Colonic mucosa (tissue), 4 donors: Measurements from ENCODE around the gene ASPHD2. TPM values are rescaled to one million over a fixed set of nuclear protein-coding genes. Genes with fewer than 3 reads are reported as not detected.

Source experiments
- DNase-seq: peaks from one replicate; pipeline ENCODE4 v3.0.0-alpha.2; 2020
- H3K27ac ChIP-seq: fragments of 200-600 bp; one replicate; pipeline ENCODE4 v1.8.0; 2021
- H3K27me3 ChIP-seq: fragments of 200-600 bp; one replicate; pipeline ENCODE4 v1.8.0; 2021
- H3K36me3 ChIP-seq: fragments of 200-600 bp; one replicate; pipeline ENCODE4 v1.8.0; 2021
- H3K4me1 ChIP-seq: fragments of 200-600 bp; one replicate; pipeline ENCODE4 v1.8.0; 2021; ENCODE audit warnings: mild to moderate bottlenecking
- H3K4me3 ChIP-seq: fragments of 200-600 bp; one replicate; pipeline ENCODE4 v1.8.0; 2021
- H3K9ac ChIP-seq, 2 donors: one replicate each; pipeline ENCODE4 v1.7.0; 2013; ENCODE audit warnings: control low read depth in 2 of 2, low read depth in 2 of 2, low read length in 2 of 2
- H3K9me3 ChIP-seq: fragments of 200-600 bp; one replicate; pipeline ENCODE4 v1.8.0; 2021
- intact Hi-C: fragments of 100-400 bp; cut with DNase I; formaldehyde crosslinking; loops from one replicate; pipeline ENCODE4 v1.14.1; 2022
- total RNA-seq, 2 donors: library from RNA; stranded (reverse); fragmentation: NEBNext Ultra II Directional in 1 of 2; extraction: Animal tissue kit (Norgen Biotek cat#: 25700) in 1 of 2; gene quantifications; one replicate each; pipeline ENCODE4 v1.2.1, GENCODE V29; 2021
- TF ChIP-seq, protein P1 (sequence below): fragments of 200-600 bp; IDR thresholded peaks from one replicate; pipeline ENCODE4 v1.8.0; 2022; ENCODE audit warnings: antibody characterized with exemption, mild to moderate bottlenecking
- donor health status: healthy.
- donor health status: DM: no; HTN: no; CAD: no.
- donor health status: DM: no; HTN: no; CAD: no.

ASPHD2 gene
- total RNA-seq, 2 donors from 2014 or later = 3.8 to 4.3 TPM

DNA sequence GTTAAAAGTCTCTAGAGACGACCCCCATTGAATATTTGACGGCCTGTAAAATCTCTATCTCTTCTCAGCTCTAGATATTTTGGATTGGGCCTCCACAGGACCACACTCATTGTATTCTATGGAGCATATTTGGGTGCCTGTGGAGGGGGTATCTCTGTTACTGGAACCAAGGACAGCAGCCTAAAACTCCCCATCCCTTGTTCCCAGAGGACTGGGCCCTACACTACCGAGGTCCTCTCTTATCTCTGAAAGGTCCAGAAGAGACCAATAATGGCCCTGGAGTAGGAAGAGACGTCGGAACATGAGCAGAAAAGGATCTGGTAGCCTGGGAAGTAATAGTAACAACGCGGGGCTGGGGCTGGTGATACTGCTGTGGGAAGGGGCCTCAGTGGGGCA, 54.0 kb downstream of the ASPHD2 start:
- Histone ChIP-seq H3K9me3 (no peaks in the 10 kb centered on the region), H3K4me3 (peak overlapping the region; percentile 90), H3K36me3 (no peaks in the 10 kb centered on the region), H3K9ac (peak overlapping the region; percentile 88 to 95), H3K27ac (peak overlapping the region; percentile 91), H3K4me1 (peaks cover 9% of the 10 kb centered on the region), H3K27me3 (no peaks in the 10 kb centered on the region)
- TF ChIP-seq, protein P1, sequence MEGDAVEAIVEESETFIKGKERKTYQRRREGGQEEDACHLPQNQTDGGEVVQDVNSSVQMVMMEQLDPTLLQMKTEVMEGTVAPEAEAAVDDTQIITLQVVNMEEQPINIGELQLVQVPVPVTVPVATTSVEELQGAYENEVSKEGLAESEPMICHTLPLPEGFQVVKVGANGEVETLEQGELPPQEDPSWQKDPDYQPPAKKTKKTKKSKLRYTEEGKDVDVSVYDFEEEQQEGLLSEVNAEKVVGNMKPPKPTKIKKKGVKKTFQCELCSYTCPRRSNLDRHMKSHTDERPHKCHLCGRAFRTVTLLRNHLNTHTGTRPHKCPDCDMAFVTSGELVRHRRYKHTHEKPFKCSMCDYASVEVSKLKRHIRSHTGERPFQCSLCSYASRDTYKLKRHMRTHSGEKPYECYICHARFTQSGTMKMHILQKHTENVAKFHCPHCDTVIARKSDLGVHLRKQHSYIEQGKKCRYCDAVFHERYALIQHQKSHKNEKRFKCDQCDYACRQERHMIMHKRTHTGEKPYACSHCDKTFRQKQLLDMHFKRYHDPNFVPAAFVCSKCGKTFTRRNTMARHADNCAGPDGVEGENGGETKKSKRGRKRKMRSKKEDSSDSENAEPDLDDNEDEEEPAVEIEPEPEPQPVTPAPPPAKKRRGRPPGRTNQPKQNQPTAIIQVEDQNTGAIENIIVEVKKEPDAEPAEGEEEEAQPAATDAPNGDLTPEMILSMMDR = no peak
- DNase-seq = no peak
- intact Hi-C loops = no loop called here

DNA sequence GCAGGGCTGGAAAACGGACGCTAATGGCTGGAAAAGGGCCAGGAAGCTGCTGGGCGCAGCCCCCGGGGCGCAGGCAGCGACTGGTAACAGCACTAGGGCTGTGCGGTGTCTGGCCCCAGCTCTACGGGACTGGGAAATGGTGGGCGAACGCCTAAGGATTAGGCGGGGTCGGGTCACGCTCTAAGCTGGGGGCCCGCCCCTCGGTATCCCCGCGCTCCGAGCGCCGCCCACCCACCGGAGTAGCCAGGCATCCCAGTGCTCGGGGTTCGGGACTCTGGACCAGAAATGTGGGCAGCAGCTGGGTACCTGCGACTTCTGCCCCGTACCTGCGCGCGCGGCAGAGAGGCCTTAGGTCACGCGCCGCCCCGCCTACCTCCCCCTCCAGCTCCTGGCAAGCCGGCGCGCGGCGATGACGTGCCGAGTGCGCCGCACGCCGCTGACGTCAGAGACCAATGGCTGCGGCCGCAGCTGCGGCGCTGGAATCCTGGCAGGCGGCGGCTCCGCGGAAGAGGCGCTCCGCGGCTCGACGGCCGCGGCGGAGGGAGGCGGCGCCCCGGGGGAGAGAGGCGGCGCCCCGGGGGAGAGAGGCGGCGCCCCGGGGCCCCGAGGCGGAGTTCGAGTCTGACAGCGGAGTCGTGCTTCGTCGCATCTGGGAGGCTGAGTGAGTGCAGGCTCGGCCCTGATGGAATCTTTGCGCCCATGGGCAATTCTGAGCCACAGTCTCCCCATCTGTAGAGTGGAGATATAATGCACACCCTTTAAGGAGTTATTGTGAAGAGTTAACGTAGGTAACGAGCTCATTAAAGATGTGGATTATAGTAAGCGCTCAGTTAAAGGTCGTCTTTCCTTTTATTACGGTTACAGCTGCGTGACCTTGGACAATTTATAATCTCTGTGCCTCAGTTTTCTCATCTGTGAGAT, 54.6 kb downstream of the ASPHD2 start, which contains the start of the genes HPS4 and SRRD:
Gene HPS4 (minus strand): TSS at position 345 of the 921 bp plus-strand sequence. CDS start 2,021 bp downstream, outside the sequence.
Gene SRRD (plus strand): TSS at position 439 of the 921 bp plus-strand sequence. CDS start 14 bp downstream, at position 453.
- peak; percentile 89 for DNase-seq
- H3K9me3 ChIP-seq = no peaks in the 10 kb centered on the region
- H3K4me3 ChIP-seq = peak within 1 kb of the TSS; percentile 90
- intact Hi-C loops = no loop called here
- H3K9ac ChIP-seq = peak within 1 kb of the TSS; percentile 88 to 95
- H3K27ac ChIP-seq = peak within 1 kb of the TSS; percentile 91
- TF ChIP-seq, protein P1 = no peak
- H3K4me1 ChIP-seq = peaks cover 9% of the 10 kb centered on the region
- no peaks in the 10 kb centered on the region for H3K36me3 ChIP-seq
- no peaks in the 10 kb centered on the region for H3K27me3 ChIP-seq

DNA sequence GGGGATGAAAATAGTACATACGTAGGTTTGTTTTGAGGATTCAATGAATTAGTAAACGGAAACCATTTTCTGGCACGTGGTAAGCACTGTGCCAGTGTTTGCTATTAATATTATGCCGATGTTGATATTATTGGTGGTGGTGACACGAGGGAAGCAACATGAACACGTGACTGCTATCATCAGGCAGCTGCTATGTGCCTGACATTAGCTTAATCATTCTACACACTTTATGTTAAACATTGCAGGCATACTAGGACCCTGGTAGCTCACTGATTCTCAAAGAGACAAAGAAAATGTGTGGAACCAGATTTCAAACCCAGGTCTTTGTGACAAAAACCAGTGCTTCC, 55.3 kb downstream of the ASPHD2 start:
- Histone ChIP-seq H3K4me1 (peaks cover 9% of the 10 kb centered on the region), H3K9ac (peak overlapping the region; percentile 75 to 95), H3K27me3 (no peaks in the 10 kb centered on the region), H3K4me3 (peak overlapping the region; percentile 90), H3K36me3 (no peaks in the 10 kb centered on the region), H3K9me3 (no peaks in the 10 kb centered on the region), H3K27ac (peak overlapping the region; percentile 91)
- intact Hi-C loops = no loop called here
- DNase-seq = no peak
- TF ChIP-seq, protein P1 = no peak

DNA sequence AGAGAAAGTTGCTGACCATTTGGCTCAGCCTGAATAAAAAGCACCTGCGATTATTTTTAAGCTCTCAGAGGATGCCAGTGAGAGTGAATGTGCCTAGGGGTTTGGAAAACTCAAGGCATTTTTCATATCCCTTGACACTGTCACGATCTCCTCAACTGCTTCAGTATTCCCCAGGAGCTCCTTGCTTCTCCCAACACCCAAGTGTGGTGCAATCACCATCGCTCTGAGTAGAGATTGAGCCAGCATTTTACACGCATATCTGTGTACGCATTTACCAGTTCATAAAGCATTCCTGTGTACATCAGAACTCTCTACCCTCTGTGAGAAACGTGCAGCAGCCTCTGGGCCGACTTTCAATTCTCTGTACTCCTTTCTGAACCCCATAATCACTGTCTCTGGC, 56.0 kb downstream of the ASPHD2 start:
- Histone ChIP-seq H3K36me3 (no peaks in the 10 kb centered on the region), H3K27me3 (no peaks in the 10 kb centered on the region), H3K4me1 (peaks cover 9% of the 10 kb centered on the region), H3K27ac (no peak overlapping the region), H3K4me3 (no peak overlapping the region), H3K9me3 (no peaks in the 10 kb centered on the region), H3K9ac (no peak overlapping the region)
- no peak for DNase-seq
- intact Hi-C loops = no loop called here
- TF ChIP-seq, protein P1 = no peak

DNA sequence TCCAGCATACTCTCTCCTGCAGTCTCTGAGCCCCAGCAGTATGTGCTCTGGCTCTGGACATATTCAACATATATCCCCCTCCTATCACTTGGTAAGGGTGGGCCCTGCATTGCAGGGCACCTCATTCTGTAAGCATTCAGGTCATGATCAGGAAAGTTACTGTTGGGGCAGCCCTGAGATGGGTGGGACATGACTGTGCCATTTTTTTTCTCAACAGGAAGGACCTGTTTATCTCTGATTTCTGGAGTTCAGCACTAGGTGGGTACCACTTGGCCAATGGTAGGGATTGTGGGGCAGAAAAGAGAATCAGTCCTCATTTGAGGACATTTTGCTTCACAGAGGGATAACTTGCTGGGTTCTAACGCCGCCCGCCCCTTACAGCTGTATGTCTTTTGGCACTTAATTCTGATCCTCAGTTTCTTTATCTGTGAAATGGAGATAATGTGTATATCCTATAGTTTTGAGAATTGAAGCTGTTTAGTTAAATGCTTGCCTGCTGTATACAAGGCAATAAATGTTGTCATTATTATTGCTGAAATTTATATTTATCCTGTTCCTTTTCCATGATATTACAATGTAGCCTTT, 56.8 kb downstream of the ASPHD2 start:
- Histone ChIP-seq H3K36me3 (no peaks in the 10 kb centered on the region), H3K4me1 (peaks cover 7% of the 10 kb centered on the region), H3K27ac (no peak overlapping the region), H3K4me3 (no peak overlapping the region), H3K9me3 (no peaks in the 10 kb centered on the region), H3K9ac (no peak overlapping the region), H3K27me3 (no peaks in the 10 kb centered on the region)
- DNase-seq = no peak
- TF ChIP-seq, protein P1 = no peak
- intact Hi-C loops = no loop called here
